ENCODE data around the gene GTF3C5.
A peak's percentile ranks its signal among the peaks of the same experiment; 100 is the strongest.

The GTF3C5 gene

DNA sequence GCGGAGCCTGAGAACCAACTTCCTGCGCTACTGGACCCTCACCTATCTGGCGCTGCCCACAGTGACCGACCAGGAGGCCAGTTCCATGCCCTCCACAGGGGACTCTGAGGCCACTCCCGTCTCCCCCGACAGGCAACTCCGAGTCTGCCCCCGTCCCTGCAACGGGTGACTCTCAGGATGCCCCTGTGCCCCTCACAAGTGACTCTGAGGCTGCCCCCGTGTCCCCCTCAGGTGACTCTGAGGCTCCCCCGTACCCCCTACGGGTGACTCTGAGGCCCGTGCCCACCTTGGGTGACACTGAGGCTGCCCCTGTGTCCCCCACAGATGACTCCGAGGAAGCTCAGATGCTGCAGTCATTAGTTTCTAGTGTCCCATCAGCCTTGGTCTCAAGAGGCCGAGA lies 56.1 kb downstream of the GTF3C5 start:
- Histone ChIP-seq H3K9me3 (no peaks in the 10 kb centered on the region), H3K36me3 (no peaks in the 10 kb centered on the region), H3K27ac (no peak overlapping the region), H3K27me3 (no peaks in the 10 kb centered on the region), H3K4me3 (no peak overlapping the region), H3K4me1 (no peaks in the 10 kb centered on the region)
- TF ChIP-seq, protein P1, sequence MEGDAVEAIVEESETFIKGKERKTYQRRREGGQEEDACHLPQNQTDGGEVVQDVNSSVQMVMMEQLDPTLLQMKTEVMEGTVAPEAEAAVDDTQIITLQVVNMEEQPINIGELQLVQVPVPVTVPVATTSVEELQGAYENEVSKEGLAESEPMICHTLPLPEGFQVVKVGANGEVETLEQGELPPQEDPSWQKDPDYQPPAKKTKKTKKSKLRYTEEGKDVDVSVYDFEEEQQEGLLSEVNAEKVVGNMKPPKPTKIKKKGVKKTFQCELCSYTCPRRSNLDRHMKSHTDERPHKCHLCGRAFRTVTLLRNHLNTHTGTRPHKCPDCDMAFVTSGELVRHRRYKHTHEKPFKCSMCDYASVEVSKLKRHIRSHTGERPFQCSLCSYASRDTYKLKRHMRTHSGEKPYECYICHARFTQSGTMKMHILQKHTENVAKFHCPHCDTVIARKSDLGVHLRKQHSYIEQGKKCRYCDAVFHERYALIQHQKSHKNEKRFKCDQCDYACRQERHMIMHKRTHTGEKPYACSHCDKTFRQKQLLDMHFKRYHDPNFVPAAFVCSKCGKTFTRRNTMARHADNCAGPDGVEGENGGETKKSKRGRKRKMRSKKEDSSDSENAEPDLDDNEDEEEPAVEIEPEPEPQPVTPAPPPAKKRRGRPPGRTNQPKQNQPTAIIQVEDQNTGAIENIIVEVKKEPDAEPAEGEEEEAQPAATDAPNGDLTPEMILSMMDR (IDR thresholded peaks at IDR 0.05): no peak
- DNase-seq: no peak
- intact Hi-C loops (cut with DNase I; ENCODE audit: low total_unique reads): loop anchor here (1.0 kb wide), 1 partner anchor 17 kb away; no protein-coding TSS in a partner anchor

DNA sequence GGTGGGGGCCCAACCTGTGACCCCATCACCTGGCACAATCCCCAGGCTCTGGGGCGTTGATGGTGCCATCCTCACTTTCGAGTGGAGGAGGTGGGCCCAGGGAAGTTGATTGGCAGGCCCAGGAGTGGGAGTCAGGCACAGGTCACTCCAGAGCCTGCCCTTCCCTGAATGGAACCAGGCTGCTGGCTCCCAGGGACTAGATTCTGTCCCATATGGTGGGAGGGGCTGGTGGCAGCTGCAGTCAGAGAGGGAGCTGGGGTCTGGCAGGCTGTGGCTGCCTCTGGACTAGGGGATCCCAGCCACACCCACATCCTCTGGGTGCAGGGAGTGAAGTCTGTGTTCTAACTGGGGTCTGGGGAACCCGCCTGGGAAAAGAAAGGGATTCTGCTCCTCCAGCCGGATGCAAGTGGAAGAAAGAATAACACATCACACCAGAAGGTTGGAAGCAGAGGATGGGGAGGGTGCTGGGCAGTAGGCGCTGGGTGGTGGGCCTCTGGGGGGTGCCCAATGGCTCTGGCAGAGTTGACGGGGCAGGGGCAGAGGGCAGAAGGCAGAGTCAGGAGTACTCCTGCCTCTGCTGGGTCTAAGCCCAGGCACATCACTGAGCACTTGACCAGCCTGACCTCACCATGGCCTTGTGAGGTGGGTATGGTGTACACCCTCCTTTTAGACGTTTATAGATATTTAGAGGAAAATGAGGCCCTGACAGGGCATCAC lies 56.8 kb downstream of the GTF3C5 start:
- Histone ChIP-seq H3K27ac (no peak overlapping the region), H3K4me3 (no peak overlapping the region), H3K9me3 (no peaks in the 10 kb centered on the region), H3K36me3 (no peaks in the 10 kb centered on the region), H3K27me3 (no peaks in the 10 kb centered on the region), H3K4me1 (no peaks in the 10 kb centered on the region)
- TF ChIP-seq, protein P1 (IDR thresholded peaks at IDR 0.05): no peak
- peak in 1 of 2 donors; percentile 48 for DNase-seq
- intact Hi-C loops (cut with DNase I; ENCODE audit: low total_unique reads): loop anchor here (1.0 kb wide), 1 partner anchor 17 kb away; no protein-coding TSS in a partner anchor

DNA sequence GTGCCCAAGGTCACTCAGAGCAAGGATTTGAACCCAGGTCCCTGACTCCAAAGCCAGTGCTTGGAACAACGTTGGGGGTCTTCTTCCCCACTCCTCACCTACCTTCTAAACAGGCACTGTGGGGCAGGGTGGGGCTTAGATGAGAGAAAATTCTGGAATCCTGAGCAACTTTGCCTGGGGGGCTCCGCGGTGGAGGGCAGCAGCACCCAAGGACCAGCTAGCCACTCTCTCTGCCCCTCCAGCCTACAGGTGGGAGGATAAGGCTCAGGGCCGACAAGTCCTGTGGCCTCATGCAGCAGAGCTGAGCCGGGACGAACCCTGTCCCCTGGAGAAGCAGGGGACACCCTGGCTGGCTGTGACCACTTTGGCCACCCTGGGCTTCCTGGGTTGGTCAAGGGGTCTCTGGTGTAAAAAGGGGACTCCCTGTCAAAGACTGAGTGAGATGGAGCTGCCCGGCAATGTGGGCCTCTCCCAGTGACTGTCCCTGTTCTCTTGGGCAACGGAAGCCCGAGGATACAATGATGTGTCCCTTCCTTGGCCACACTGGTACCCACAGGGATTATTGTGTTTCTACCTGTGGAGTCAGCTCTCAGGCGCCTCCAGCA lies 57.5 kb downstream of the GTF3C5 start:
- Histone ChIP-seq H3K27me3 (no peaks in the 10 kb centered on the region), H3K36me3 (no peaks in the 10 kb centered on the region), H3K27ac (no peak overlapping the region), H3K9me3 (no peaks in the 10 kb centered on the region), H3K4me1 (no peaks in the 10 kb centered on the region), H3K4me3 (no peak overlapping the region)
- DNase-seq: peak in 1 of 2 donors; percentile 51
- TF ChIP-seq, protein P1 (IDR thresholded peaks at IDR 0.05): no peak
- intact Hi-C loops (cut with DNase I; ENCODE audit: low total_unique reads): no loop called here

DNA sequence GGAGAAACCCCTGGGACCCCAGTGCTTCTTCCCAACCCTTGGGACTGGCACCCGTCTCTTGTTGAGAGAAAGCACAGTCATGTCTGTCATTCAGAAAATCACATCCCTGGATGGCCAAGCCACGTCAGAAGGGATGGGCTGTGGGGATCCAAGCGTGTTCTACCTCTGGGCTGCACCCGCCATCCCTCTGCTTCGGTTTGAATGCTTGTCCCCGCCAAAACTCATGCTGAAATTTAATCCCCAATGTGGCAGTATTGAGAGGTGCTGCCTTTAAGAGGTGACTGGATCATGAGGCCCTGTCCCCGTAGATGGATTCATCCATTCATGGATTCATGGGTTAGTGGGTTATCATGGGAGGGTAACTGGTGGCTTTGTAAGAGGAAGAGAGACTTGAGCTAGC lies 58.0 kb downstream of the GTF3C5 start:
- intact Hi-C loops (cut with DNase I; ENCODE audit: low total_unique reads): no loop called here
- DNase-seq: no peak
- TF ChIP-seq, protein P1 (IDR thresholded peaks at IDR 0.05): no peak
- Histone ChIP-seq H3K36me3 (no peaks in the 10 kb centered on the region), H3K27me3 (no peaks in the 10 kb centered on the region), H3K4me3 (no peak overlapping the region), H3K4me1 (no peaks in the 10 kb centered on the region), H3K9me3 (no peaks in the 10 kb centered on the region), H3K27ac (no peak overlapping the region)

DNA sequence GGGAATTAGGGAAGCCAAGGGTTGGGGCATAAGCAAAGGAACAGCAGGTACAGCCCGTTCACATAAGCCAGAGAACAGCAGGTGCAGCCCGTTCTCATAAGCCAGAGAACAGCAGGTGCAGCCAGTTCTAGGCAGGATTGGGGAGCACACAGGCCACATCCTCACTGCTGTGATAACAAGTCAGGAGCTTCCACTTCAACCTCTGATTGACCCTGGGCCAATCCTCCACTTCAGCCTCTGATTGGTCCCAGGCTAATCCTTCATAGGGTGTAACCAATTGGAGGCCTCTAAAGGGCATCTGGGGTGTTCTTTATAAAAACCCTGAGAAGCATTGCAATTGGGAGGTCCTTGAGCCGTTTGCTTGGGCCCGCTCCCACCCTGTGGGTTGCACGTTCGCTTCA lies 58.5 kb downstream of the GTF3C5 start:
- Histone ChIP-seq H3K27ac (no peak overlapping the region), H3K4me1 (no peaks in the 10 kb centered on the region), H3K36me3 (no peaks in the 10 kb centered on the region), H3K4me3 (no peak overlapping the region), H3K27me3 (no peaks in the 10 kb centered on the region), H3K9me3 (no peaks in the 10 kb centered on the region)
- peak in 1 of 2 donors; percentile 15 for DNase-seq
- TF ChIP-seq, protein P1 (IDR thresholded peaks at IDR 0.05): no peak
- intact Hi-C loops (cut with DNase I; ENCODE audit: low total_unique reads): no loop called here

All from tibial artery (tissue), 4 donors.